Stimulated activated CD8-positive, alpha-beta memory T cell treated with anti-CD3 and anti-CD28 coated beads, Interleukin-15, amount 100 ng/mL, for 4 hours (primary cell): Measurements from ENCODE around the gene NR4A1.

Source experiments
- DNase-seq, 2 donors: peaks; one replicate each; pipeline ENCODE4 v3.0.0-alpha.2; 2020; ENCODE audit warnings: low read depth in 2 of 2

The NR4A1 gene

GRCh38 chr12:52018433-52019112 is 32.7 kb upstream of the NR4A1 start:
- DNase-seq: no peak

DNA sequence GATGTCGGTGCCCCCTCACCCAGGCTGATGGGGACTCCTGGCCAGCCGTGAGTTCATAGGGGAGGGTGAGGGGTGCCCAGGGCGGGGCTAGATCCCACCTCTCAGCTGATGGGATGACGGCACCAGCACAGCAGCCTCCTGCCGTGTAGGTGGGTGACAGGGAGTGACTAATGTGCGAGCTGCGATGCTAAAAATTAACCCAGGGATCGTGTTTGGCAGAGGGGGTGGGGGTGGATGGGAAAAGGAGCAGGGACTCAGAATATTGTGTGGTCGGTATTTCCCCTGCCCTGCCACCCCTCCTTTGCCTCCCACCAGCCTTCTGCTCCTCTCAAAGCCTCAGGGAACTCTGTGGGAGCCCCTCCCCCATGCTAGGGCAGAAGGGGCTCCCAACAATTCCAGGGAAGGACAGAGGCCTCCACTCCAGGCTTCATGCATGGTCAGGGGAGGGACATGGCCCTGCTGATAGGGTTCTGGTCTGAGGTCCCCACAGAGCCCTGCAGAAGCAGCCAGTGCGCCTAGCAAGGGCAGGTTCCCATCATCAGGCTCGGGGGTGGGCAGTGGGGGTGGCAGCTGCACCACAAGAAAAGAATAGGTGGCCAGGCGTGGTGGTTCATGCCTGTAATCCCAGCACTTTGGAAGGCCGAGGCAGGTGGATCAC is 32.0 kb upstream of the NR4A1 start:
- DNase-seq: no peak

DNA sequence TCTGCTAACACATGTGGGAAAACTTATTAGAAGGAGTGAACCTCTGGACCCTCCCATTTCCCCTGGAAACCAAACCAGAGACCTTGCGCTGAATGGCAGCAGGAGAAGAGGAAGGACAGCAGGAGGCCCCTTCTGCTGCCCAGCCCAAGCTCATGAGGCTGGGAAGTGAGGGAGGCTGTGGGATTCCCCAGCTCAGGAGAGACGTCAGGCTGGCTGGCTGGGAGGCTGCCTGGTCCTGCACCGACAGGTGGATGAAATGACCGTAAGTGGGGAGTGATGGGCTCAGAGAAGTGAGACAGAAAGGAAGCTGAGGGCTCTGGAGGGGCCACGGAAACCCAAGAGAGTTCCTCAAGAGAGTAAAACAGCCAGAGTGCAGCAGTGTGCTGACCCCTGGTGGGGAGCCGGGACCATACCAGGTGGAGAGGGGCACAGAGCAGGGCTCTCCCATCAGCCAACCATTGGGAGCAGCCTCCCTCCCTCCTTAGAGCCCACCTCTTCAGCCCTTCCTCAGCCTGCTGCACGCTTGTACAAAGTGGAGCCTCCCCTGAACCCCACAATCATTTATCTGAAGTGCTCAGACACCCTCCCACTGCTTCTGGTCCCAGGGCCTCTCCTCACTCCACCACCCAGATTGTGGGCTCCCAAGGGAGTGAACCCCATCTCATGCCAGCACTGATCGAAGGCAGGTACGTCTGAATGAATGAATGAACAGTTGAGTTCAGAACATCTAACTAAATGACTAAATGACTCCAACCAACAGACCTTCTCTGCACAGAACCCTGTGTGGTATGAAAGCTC is 30.5 kb upstream of the NR4A1 start:
- peak in 1 of 2 donors; percentile 42 for DNase-seq

DNA sequence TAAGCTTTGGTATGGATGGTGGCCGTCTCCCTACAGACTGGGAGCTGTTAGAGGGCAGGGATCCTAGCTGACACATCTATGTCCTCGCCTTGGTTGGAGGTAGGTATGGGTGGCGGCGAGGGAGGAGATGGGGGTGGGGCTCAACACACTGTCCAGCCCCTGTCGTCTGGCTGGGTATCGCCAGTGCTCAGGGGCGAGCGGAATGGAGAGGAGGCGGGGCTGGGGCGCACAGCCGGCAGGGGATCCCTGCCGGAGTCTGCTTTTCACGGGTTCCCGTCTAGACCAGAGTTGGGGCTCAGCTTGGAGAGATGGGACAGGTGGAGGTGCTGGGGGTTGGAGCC is 28.4 kb upstream of the NR4A1 start:
- no peak for DNase-seq

- peak; percentile 77 to 82 for DNase-seq
Observed at GRCh38 chr12:52023182-52023975, 27.9 kb upstream of the NR4A1 start.

GRCh38 chr12:52023976-52024688 is 27.1 kb upstream of the NR4A1 start:
- no peak for DNase-seq

- no peak for DNase-seq
Observed at GRCh38 chr12:52024845-52025230, 26.4 kb upstream of the NR4A1 start.

DNA sequence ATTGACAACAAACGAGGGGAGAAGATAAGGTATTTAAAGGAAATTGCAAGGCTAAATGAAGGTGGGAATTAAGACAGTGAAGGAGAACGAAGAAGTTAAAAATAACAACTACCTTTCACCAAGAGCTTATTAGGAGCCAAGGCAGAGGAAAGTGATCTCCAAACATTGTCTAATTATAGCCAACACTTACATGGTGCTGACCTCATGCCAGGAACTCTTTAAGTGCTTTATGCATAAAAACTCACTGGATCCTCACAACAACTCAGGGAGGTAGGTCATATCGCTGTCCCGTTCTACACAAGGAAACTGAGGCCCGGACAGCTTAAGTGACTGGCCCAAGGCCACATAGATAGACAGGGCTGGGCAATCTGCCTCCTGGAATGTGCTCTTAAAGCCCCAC is 25.0 kb upstream of the NR4A1 start:
- DNase-seq: no peak

GRCh38 chr12:52027085-52027843 is 24.0 kb upstream of the NR4A1 start:
- DNase-seq: no peak

DNA sequence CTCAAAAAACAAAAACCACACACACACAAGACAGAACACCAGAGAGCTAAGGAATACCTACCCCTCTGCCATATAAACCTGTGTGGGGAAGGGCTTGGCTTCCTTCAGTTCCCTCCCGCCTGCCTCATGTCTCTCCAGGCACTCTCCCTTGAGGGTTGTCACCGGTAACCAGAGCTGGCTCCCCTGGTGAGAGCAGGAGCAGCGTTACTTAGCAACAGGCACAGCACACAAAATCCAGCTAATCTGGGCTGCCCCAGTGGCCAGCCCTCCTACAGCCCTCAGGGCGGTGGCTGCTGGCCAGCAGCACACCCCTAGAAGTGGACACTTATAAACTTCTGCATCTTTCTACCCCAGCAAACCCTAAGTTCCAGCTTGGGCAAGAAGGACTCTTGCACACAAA is 21.6 kb upstream of the NR4A1 start:
- no peak for DNase-seq

- DNase-seq: no peak
Observed at GRCh38 chr12:52032446-52032803, 18.8 kb upstream of the NR4A1 start.

GRCh38 chr12:52032804-52033445 is 18.3 kb upstream of the NR4A1 start:
- peak; percentile 80 for DNase-seq

GRCh38 chr12:52033446-52034140 is 17.6 kb upstream of the NR4A1 start:
- no peak for DNase-seq

DNA sequence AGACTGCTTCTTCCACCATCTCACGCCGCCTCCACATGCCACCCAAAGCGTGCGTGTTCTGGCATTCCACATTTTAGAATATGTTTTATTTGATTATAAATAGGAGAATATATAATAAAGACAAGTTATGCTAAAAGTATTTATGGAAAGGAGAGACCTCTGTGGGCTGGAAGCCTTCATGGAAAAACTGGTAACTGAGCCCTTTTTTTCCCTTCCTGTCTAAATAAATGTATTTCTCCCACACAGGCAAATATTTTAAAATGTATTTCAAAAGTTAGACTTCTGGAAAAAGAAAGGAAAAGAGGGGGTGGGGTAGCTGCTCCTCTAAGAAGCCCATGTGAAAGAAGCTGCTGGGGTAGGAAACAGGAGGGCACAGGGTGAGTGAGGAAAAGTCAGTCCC is 16.1 kb upstream of the NR4A1 start:
- no peak for DNase-seq

- no peak for DNase-seq
Observed at GRCh38 chr12:52035926-52036325, 15.3 kb upstream of the NR4A1 start.

DNA sequence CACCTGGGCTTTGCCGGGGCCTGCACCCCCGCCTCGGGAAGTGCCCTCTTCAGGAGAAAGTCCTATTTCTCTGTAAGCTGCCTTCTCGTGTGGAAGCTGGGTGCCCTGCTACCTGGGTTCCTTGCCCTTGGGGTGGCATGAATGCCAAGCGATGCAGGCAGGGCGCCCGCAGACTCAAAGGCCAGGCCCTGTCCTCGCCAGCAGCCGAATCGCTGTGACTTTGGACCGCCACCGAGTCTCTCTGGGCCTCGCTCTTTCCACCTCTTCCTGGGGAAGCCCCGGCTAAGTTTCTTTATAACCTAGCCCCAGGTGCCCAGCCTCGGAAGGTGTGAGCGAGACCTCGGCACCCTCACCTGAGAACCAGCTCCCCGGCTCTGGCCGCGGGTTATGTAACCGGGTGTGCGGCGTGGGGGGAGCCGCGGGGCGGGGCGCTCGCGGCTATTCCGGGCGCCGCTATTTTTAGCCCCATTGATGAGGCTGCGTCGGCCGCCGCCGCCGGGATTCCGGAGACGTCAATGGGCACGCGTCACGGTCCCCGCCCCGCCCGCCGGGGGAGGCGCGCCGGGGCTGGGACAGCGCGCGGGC is 14.6 kb upstream of the NR4A1 start:
- DNase-seq: peak; percentile 71 to 79

DNA sequence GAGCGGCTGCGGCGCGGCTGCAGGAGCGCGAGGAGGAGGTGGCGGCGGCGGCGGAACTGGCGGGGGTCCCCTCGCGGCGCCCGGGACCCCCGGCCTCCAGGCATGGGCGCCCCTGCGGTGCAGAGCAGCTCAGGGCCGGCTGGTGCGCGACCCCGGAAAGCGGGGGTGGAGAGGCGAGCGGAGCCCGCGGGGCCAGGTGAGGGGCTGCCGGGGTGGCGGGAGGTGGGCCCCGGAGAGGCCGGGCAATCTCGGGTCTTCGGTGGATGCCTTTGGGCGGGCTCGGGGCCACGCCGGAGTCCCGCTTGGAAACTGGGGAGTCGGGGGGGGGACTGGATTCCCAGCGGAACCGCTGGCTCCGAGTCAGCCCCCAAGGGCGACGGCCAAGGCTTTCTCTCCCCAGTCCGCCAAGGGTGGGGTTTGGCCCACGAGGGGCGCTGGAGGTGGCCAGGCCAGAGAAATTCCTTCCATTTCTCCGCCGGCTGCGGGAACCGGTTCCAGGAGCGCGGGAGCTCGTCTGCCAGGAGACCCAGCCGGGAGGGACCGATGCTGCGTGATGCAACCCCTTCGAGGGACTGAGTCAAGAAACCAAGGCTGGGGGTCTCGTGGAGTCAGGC is 13.9 kb upstream of the NR4A1 start:
- no peak for DNase-seq

DNA sequence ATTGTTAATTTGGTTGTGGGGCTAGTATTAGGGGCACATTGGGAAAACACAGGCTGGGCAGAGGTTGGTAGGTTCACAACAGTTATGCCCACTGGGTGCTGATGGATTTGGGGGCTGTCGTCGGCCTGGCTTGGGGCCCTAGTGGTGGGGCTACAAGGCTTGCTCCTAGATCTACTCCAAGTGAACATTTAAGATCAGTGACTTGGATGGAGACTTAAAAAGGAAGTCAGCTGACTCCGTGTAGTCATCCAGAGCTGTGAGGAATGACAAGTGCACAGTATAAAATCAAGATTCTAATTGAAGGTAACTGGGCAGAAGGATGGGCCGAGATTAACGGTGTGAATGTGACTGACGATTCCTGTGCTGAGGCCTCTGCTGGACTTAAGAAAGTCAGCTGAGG is 12.8 kb upstream of the NR4A1 start:
- DNase-seq: no peak

DNA sequence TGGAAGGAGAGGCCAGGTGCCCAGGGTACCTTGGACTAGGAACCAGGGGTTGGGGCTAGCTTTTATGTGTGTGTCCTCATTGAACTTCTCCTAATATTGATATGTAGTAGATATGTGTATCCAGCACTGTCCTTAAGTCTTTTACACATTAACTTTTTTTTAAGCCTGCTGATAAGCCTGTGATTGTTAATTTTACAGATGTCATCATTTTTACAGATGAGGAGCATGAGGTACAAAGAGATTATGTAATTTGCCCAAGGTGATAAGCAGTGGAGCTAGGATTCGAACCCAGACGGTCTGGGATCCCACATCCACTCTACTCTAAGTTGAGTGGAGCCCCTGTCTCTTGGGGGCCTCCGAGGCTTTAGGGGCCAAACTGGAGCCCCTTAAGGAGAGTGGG is 10.2 kb upstream of the NR4A1 start:
- DNase-seq: no peak
